HuH-7 (cell line): Measurements from ENCODE around the gene POPDC2.

Experiments
- DNase-seq: peaks from one replicate; pipeline ENCODE4 v3.0.0; 2011; ENCODE audit warnings: low spot score

POPDC2 gene

GRCh38 chr3:119639494-119640350 is 20.7 kb downstream of the POPDC2 start:
- no peak for DNase-seq

- no peak for DNase-seq
Measured at GRCh38 chr3:119637679-119638477, 22.5 kb downstream of the POPDC2 start.

DNA sequence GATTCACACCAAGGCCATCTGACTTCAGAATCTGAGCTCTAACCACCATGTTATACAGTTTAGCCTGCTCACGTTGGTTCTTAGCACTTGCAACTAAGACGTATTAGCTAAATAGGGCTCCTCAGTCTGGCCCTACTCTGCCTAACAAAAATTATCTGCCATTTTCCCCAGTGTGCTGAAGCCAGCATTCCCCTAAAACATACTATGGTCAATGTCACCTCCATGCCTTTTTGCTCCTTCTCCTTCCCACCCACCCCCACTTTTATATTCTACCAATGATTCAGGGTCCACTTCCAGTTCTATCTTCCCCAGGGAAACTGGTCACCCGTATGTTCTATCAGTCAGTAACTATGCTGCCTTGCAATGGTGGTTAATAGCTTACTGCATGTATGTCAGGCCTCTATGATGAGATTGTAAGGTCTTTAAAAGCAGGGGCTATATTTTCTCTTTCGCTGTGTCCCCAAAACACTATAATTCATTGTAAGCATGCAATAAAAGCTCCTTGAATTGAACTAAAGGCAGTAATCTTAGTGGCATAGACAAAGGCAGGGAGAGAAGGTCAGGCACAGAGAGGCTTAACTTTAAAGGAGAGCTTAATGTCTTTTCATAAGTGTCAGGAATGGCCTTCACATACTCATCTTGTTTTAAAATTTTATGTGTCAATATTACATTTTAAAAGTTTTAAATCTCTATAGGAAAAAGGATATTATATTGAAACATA is 23.3 kb downstream of the POPDC2 start:
- no peak for DNase-seq

- DNase-seq, result no peak
Measured at GRCh38 chr3:119636249-119636648, 24.1 kb downstream of the POPDC2 start.

DNA sequence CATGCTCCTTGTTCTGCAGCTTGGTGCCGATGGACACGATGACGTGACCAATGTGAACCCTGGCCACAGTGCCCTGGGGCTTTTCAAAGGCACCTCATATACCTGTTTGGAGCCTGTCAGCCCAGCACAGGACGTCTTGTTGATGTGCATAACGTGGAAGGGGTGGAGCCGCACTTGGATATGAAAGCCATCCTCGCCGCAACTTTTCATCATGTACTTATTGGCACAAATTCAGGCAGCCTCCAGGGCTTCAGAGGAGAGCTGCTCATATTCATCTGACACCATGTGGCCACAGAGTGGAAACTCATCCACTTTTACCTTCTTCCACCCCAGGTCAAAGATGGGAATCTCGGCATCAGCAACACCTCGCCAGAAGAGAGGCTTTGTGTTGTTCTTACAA is 24.7 kb downstream of the POPDC2 start:
- no peak for DNase-seq

- no peak for DNase-seq
Measured at GRCh38 chr3:119632829-119633228, 27.6 kb downstream of the POPDC2 start.

- no peak for DNase-seq
Measured at GRCh38 chr3:119632216-119632615, 28.2 kb downstream of the POPDC2 start.

- no peak for DNase-seq
Measured at GRCh38 chr3:119631516-119631915, 28.9 kb downstream of the POPDC2 start.

- DNase-seq, result no peak
Measured at GRCh38 chr3:119630880-119631329, 29.5 kb downstream of the POPDC2 start.

- DNase-seq, result no peak
Measured at GRCh38 chr3:119630128-119630879, 30.1 kb downstream of the POPDC2 start.

DNA sequence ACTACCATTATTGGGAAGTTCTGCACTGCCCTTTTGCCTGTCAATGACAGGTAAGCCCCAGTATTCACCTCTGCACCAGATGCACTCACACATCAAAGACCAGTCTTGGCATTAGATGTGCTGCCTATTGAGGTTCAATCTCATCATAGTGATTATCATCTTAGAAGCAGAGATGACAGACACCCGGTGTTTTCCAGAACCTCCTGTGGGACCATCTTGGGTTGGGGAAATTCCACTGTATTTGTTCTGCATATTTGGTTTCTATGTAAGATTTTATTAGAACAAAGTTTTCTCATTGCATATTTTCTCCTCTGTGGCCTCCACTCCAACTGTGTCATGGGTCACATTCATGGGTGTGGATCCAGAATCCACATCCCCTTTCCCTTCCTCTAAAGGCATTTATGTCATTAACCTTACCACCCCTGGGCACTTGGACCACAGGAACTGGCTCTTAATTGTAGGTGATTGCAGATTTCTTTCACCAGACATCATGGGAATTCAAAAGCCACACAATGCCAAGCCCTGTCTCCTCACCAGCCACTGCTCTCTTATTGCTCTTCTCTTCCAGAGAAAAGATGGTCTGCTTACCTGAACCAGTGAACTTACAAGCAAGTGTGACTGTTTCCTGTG is 31.5 kb downstream of the POPDC2 start:
- DNase-seq, result no peak

- DNase-seq, result no peak
Measured at GRCh38 chr3:119628390-119628789, 32.0 kb downstream of the POPDC2 start.

DNA sequence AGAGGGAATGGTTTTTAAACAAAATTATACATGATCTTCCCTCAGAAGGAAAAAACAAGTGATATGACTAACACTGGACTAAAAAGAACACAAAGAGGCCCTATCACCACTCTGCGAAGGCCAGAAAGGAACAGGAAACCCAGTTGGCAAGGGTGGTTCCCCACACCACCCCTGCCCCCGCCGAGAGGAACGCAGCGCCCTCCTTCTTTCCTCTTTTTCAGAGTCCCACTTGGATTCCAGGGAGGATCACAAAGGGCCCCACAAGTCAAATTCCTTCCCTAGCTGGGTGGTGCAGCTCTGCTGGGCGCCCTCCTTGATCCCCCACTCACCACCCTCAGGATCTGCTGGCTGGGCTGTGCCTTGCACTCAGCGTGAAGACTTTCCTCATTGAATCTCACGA is 32.9 kb downstream of the POPDC2 start:
- no peak for DNase-seq

- no peak for DNase-seq
Measured at GRCh38 chr3:119626196-119626595, 34.2 kb downstream of the POPDC2 start.

- no peak for DNase-seq
Measured at GRCh38 chr3:119625451-119626153, 34.8 kb downstream of the POPDC2 start.

GRCh38 chr3:119624002-119624720 is 36.2 kb downstream of the POPDC2 start:
- no peak for DNase-seq

DNA sequence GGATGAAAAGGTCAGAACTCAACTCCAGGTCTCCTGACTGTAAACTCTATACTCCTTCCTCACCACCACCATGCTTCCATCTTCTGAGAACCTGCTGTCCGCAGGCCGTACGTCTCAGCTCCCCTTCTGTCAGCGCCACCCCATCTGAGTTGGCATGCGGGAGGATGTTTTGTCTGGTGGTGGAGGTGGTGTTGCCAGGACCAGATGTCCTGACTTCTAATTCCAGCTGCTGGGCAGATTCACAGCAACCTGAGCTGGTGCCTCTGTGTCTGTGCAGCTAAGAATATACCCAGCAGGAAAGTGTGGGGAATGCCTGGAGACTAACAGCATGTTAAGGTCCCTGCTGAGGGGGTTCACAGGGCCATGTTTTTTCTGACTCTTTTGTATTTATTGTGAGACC is 39.5 kb downstream of the POPDC2 start:
- no peak for DNase-seq

DNA sequence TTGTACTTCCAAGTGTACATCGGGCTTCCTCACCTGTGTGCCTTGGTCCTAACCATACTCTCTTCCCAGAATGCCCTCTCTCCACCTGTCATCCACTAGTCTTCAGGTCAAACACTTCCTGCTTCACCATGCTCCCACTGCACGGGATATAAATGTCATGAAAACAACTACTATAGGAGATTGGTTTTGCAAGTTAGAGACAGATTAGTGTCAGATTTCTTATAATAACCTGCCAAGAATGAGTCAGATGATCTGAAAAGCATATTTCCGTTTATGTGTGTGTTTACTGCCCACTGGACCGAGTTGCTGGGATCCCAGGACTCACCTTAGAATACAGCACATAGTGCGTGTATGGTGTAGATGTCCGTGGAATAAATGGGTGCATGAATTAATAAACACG is 41.3 kb downstream of the POPDC2 start:
- DNase-seq, result no peak

DNA sequence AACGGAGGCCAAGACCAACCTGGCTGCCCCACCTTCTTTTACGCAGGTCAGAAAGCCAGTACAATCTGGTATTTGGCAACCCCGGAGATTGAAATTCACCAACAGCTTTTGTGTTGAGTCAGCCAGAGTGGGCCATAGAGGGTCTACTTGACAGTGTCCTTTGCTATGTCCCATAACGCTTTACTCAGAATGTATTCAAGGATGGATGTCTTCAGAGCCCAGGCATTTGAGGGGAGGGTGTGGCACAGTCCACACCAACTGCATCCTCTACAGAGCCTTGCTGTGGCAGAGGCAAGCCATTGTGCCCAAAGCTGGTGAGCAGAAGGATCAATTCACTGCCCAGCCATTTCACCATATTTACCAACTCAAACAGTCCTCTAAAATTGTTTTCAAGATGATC is 44.3 kb downstream of the POPDC2 start:
- no peak for DNase-seq

DNA sequence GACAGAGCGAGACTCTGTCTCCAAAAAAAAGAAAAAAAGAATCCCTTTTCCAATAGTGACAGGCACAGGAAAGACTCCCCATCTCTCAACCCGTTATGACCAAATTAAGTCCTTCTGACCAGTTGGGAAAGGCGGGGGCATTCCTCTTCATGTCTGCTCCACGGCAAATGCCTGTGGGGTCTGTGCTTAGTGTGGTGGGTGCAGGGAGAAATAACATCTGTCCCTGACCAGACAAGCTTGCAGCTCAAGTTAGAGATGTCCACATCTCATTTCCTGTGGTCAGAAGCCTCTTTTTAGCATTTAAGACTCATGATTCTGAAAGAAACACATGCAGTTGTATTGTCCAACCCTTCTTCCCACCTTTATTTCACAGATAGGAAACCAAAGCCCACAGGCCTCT is 46.5 kb downstream of the POPDC2 start:
- DNase-seq, result no peak
